ENCODE data around the gene ZNF587. TPM values are rescaled to one million over a fixed set of nuclear protein-coding genes. Genes with fewer than 3 reads are reported as not detected.
"Not testable (repeated sequence)": the region's sequence is repeated elsewhere in the genome, so short reads cannot be mapped to it uniquely, and the experiment has no call there.

Gene ZNF587
- total and polyA plus RNA-seq, 11 donors, result 8.9 to 25.4 (median 15.0) TPM

DNA sequence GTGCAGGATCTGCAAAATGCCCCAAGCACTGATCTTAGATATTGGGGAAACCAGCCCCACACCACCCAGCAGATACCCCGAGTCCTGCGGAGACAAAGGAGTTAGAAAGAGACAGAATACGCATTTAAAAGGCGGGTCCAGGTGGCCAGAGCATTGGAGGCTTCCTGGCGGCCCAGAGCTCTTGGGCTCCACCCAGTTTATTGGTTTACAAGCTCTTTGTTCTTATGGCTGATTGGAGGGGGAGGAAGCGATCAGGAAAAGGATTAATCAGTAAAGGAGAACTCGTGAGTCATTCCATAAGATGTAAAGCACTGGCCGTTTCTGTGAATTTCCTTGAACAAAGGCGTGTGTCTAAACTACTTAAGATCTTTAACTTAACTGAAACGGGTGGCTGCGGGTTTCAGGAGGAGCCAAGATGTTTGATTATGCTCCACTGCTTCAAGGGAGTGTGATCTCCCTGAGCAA lies 926 bp downstream of the ZNF587 start:
- peaks cover 3 to 23% (median 13%) of the 10 kb centered on the region in 12 donors for H3K4me1 ChIP-seq
- peak overlapping the region in 1 of 12 donors; percentile 77 for H3K27ac ChIP-seq
- 20 to 35% (median 29%) methylated on average over 11 of the region's 11 CpGs for WGBS, 4 donors
- H3K4me3 ChIP-seq, result peak overlapping the region; percentile 41 to 88 (median 76)
- ATAC-seq, result peak in 1 of 4 donors; percentile 8
- peaks cover 0 to 29% (median 18%) of the 10 kb centered on the region in 9 donors for H3K36me3 ChIP-seq
- no peaks in the 10 kb centered on the region for H3K27me3 ChIP-seq
- H3K9me3 ChIP-seq, result peaks cover 0 to 4% (median 0%) of the 10 kb centered on the region in 12 donors
- DNase-seq, result no peak
- intact Hi-C loops (cut with DNase I), result no loop called here
- no peak for TF ChIP-seq POLR2A (IDR thresholded peaks at IDR 0.05)
- TF ChIP-seq, protein P1, sequence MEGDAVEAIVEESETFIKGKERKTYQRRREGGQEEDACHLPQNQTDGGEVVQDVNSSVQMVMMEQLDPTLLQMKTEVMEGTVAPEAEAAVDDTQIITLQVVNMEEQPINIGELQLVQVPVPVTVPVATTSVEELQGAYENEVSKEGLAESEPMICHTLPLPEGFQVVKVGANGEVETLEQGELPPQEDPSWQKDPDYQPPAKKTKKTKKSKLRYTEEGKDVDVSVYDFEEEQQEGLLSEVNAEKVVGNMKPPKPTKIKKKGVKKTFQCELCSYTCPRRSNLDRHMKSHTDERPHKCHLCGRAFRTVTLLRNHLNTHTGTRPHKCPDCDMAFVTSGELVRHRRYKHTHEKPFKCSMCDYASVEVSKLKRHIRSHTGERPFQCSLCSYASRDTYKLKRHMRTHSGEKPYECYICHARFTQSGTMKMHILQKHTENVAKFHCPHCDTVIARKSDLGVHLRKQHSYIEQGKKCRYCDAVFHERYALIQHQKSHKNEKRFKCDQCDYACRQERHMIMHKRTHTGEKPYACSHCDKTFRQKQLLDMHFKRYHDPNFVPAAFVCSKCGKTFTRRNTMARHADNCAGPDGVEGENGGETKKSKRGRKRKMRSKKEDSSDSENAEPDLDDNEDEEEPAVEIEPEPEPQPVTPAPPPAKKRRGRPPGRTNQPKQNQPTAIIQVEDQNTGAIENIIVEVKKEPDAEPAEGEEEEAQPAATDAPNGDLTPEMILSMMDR (IDR thresholded peaks at IDR 0.05), result no peak

DNA sequence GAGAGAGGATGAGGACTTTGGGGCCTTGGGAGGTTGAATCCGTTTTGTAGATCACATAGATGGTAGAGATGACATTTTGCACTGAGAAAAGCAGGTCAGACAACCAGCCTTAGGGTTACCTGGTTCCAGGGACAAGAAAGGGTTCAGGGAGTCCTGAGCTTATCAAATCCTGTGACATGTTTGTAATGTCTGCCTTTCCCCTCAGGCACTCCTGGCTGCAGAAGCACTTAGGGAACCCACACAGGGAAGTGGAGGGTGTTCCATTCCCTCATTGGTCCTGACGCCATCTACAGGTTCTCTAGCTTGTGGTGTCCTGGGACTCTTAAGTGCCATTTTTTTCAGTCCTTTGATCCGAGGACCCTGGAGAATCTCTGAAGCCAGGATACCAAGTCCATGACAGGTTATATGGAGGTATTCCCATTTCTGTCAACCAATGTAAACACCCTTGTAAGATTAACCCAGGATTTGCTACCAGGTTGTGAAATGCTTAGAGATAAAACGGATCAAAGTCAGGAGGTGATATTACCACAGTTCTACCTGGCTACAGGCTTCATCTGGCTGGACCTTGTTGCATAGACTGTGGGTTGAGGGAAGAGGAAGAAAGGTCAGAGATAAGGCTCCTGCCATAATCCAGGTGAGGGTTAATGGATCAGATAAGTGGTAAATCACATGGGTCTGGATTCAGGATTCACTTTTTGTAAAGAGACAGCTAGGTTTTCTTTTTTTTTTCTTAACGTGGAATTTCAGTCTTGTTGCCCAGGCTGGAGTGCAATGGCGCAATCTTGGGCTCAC lies 2.3 kb downstream of the ZNF587 start:
- ATAC-seq; H3K27me3 ChIP-seq; DNase-seq; intact Hi-C loops (cut with DNase I); H3K4me3 ChIP-seq; H3K27ac ChIP-seq: not testable (repeated sequence)
- Histone ChIP-seq H3K4me1 (peaks cover 3 to 23% (median 13%) of the 10 kb centered on the region in 12 donors), H3K36me3 (peaks cover 0 to 36% (median 25%) of the 10 kb centered on the region in 9 donors), H3K9me3 (peaks cover 0 to 11% (median 0%) of the 10 kb centered on the region in 12 donors)
- WGBS, 4 donors, result 70 to 83% (median 74%) methylated on average over 5 to 6 of the region's 6 CpGs

- peaks cover 0 to 52% (median 39%) of the 10 kb centered on the region in 9 donors for H3K36me3 ChIP-seq
- H3K27ac ChIP-seq; DNase-seq; H3K4me3 ChIP-seq; H3K27me3 ChIP-seq; intact Hi-C loops (cut with DNase I); ATAC-seq: not testable (repeated sequence)
- peaks cover 3 to 22% (median 13%) of the 10 kb centered on the region in 12 donors for H3K4me1 ChIP-seq
- peaks cover 0 to 19% (median 2%) of the 10 kb centered on the region in 12 donors for H3K9me3 ChIP-seq
- WGBS, 4 donors, result 63 to 79% (median 78%) methylated on average over 2 of the region's 2 CpGs
Observed at GRCh38 chr19:57854117-57854516, 4.5 kb downstream of the ZNF587 start.

GRCh38 chr19:57862351-57862750 lies 12.7 kb downstream of the ZNF587 start:
- H3K27me3 ChIP-seq; ATAC-seq; intact Hi-C loops (cut with DNase I); H3K4me3 ChIP-seq; H3K27ac ChIP-seq; DNase-seq; H3K4me1 ChIP-seq: not testable (repeated sequence)
- Histone ChIP-seq H3K36me3 (peaks cover 10 to 94% (median 89%) of the 10 kb centered on the region in 9 donors), H3K9me3 (peaks cover 0 to 85% (median 10%) of the 10 kb centered on the region in 12 donors)
- 72 to 79% (median 77%) methylated on average over 3 of the region's 3 CpGs for WGBS, 4 donors

DNA sequence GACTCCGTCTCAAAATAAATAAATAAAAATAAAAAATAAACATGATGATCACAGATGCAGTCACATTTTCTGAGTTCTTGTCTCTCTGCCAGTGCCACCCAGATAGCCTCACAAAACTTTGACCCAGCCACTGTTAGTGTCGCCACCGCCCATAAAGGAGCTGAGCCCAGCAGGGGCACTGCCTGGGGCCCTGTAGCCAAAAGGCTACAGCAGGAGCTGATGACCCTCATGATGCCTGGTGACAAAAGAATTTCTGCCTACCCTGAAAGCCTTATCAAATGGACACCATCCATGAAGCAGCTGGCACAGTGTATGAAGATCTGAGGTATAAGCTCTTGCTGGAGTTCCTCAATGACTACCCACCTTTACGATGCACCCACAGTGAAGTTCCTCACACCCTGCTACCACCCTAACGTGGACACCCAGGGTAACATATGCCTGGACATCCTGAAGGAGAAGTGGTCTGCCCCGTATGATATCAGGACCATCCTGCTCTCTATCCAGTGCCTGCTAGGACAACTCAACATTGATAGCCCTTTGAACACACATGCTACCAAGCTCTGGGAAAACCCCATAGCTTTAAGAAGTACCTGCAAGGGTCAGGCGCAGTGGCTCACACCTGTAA lies 18.3 kb downstream of the ZNF587 start:
- Histone ChIP-seq H3K4me3 (no peak overlapping the region), H3K27me3 (no peaks in the 10 kb centered on the region), H3K27ac (no peak overlapping the region), H3K9me3 (peaks cover 0 to 93% (median 49%) of the 10 kb centered on the region in 12 donors), H3K36me3 (peaks cover 10 to 66% (median 52%) of the 10 kb centered on the region in 9 donors), H3K4me1 (no peaks in the 10 kb centered on the region)
- intact Hi-C loops (cut with DNase I), result no loop called here
- WGBS, 4 donors, result 90 to 93% (median 91%) methylated on average over 7 of the region's 7 CpGs
- TF ChIP-seq, protein P1 (IDR thresholded peaks at IDR 0.05), result no peak
- no peak for TF ChIP-seq POLR2A (IDR thresholded peaks at IDR 0.05)
- DNase-seq (no peak), ATAC-seq (no peak)

DNA sequence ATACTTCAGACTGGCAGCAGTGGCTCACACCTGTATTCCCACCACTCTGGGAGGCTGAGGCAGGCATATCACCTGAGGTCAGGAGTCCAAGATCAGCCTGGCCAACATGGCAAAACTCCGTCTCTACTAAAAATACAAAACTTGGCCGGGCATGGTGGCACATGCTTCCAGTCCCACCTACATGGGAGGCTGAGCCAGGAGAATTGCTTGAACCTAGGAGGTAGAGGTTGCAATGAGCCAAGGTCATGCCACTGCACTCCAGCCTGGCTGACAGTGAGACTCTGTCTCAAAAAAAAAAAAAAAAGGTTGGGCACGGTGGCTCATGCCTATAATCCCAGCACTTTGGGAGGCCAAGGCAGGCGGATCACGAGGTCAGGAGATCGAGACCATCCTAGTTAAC lies 20.0 kb downstream of the ZNF587 start:
- intact Hi-C loops (cut with DNase I); H3K27ac ChIP-seq; H3K27me3 ChIP-seq; H3K4me3 ChIP-seq; H3K4me1 ChIP-seq: not testable (repeated sequence)
- DNase-seq (peak in 1 of 5 donors; percentile 26), ATAC-seq (peak in 3 of 4 donors; percentile 18 to 48 (median 33))
- 69 to 88% (median 81%) methylated on average over 6 of the region's 6 CpGs for WGBS, 4 donors
- Histone ChIP-seq H3K9me3 (peaks cover 0 to 100% (median 62%) of the 10 kb centered on the region in 12 donors), H3K36me3 (peaks cover 4 to 66% (median 41%) of the 10 kb centered on the region in 9 donors)
